ENCODE results near the gene SPEG.

SPEG gene

DNA sequence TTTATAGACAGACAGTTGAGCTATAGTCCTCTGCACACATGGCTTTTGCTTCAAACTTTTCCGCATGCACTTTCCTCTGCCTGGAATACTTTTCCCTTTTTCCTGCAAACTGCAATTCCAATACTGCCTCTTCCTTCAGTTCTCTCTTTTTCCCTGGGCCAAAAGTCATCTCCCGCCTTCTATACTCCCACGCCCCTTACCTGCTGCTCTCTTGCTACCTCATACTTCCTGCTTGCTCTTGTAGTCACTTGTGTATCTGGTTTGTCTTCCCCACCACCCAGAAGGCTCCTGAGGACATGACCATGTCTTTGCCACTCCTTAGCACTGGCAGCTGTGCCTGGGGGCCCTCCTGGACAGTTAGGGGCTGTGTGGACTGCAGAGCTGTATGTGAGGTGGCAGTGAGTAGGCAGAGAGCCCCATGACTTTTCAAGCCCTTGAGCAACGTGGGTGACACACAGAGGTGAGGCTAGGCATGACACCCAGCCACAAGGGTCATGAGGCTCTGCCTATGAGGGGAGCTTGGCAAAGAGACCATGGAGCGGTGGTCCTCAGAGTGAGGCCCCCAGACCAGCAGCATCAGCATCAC, 23.2 kb downstream of the SPEG start:
- in situ Hi-C loops (cut with MboI; ENCODE audit: low sequenced_read_pairs) = no loop called here

DNA sequence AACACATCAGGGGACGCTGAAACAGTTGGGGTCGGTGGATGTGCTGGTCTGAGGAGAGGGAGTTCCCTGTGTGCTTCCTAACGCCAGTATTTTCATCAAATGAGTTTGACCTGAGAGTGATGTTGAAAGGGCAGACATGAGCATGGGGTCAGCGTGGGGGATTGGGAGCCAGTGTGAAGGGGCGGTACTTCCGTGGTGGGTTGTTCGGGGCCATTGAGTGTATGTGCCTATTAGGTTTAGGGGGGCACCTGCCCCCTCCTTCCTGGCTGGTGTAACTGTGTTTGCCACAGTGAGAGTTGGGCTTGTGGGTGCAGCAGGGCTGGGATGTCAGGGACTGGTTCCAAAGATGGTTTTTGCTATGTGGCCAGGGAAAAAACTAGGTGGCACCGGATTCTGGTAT, 24.4 kb downstream of the SPEG start:
- in situ Hi-C loops (cut with MboI; ENCODE audit: low sequenced_read_pairs) = no loop called here

DNA sequence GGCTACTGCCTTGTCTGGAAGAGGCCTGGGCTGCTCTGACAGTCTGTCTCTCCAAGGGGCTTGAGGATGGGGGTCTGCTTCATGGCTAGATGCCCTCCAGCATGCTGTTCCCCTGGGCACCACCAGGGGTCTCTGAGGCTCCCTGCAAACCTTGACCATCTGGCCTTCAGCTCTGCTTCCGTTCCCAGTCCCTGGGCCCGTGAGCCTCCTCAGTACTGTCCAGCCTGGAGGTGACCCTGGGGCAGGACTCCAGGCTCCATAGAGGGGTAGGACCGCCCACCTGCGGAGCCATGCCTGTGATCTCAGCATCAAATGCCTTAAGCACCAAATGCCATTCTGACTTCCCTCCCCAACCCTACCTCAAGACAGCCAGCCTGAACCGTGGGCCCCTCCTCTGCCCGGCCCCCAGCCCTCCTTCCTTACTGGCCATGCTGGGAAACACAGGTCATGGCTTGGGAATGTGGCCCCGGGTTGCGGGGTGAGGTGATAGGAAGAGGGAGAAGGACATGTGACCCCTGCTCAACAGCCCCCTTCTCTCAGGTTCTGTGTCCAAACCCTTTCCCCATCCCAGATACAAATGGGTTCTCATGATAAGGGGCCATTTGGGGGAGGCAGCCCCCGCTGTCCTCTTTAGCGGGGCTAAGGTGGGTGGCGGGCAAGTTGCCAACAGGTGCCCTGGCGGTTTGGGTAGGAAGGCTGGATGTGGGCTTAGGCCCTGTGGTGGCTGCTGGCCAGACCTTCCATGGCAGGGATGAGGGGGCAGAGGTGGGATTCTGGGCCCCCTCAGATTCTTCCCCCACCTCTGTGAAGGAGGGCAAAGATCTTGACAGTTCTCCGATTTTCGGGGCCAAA, 25.0 kb downstream of the SPEG start:
- in situ Hi-C loops (cut with MboI; ENCODE audit: low sequenced_read_pairs) = no loop called here

DNA sequence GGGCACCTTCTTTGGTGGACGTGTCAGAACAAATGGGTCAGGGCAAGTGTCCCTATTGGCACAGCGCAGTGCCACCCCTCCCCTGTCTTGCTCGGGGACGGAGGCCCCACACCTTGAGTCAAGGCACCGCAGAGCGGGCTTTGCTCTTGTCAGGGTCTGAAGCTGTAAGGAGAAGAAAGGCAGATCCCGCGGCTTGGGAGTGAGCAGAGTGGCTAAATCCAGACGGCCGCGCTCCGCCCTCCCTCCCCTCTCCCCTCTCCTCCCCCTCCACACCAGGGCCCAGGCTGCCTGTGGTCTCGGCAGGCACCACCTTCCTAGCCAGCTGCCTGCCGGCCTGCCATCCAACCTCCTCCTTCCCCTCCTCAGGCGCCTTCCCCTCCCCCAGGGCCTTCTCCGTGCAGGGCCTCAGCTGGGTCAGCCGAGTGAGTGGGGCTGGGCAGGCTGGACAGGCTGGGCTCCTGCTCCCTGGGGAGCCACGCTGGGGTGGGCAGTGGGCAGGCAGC, 25.8 kb downstream of the SPEG start:
- in situ Hi-C loops (cut with MboI; ENCODE audit: low sequenced_read_pairs) = no loop called here

DNA sequence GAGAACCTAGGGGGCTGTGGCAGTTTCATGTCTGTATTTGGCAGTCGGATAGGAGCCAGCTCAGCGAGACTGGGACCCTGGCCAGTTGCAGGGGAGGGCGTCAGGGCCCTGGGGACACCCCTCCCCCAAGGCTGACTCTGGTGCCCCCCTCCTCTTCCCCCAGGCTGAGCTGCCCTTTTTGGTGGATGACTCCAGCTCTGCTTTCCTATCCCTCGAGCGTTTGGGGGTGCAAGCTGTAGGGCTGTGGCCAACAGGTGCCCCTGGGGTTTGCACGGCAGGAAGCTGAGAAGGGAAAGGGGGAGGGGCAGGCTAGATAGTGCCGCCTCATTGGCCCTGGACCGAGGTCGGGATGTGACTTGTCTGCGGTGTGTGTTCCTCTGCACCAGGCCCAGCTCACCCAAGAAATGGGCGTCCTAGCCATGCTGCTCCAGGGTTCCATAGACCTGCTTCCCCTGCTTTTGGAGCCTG, 26.4 kb downstream of the SPEG start:
- in situ Hi-C loops (cut with MboI; ENCODE audit: low sequenced_read_pairs) = no loop called here

DNA sequence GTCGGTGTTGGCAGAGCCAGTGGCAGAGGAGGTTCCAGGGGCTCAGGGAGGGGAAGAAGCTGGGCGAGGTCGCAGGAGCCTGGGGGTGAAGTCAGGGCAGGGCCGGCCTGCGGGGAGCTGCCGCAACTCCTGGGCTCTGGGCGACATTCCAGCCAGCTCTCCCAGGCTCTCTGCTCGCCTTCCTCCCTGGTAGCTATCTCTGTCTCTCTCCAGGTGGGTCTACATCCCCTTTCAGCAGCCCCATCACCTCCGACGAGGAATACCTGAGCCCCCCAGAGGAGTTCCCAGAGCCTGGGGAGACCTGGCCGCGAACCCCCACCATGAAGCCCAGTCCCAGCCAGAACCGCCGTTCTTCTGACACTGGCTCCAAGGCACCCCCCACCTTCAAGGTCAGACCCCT, 27.0 kb downstream of the SPEG start:
- in situ Hi-C loops (cut with MboI; ENCODE audit: low sequenced_read_pairs) = no loop called here

DNA sequence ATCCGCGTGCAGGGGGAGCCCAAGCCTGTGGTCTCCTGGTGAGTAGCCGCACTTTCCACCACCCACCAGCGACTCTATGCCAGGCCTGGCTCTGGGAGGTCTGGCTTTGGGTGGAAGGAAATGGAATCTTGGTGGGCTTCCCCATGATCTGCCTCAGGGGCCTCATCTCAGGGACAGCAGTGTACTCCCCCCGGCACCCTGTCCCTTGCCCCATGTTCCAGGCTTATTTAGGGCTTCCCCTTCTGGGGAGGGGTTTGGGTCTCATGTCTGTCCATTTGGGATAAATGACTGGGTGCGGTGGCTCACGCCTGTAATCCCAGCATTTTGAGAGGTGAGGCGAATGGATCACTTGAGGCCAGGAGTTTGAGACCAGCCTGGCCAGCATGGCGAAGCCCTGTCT, 27.7 kb downstream of the SPEG start:
- in situ Hi-C loops (cut with MboI; ENCODE audit: low sequenced_read_pairs) = no loop called here

DNA sequence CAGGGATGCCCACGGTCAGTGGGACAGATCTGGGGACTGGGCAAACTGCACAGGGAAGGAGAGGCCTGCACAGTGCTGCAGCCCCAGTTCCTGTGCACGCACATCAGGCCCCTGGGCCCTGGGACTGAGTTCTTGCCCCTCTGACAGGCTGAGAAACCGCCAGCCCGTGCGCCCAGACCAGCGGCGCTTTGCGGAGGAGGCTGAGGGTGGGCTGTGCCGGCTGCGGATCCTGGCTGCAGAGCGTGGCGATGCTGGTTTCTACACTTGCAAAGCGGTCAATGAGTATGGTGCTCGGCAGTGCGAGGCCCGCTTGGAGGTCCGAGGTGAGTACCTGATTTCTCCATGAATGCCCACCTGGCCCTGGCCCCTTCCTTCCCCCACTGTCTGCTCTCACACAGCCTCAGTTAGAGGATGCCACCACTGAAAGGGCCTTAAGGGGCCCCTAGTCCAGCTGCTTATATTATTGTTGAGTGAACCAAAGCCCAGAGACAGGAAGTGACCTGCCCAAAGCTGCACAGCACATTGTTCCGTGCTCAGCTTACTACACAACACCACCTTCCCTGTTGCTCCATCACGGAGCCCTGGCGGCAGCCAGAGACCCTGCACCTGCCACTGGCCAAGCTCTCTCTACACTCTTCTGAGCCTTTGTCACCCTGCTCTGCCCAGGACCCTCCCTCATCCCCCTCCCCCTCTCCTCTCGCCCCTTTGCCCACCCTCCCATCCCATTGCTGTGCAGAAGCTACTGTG, 29.8 kb downstream of the SPEG start:
- in situ Hi-C loops (cut with MboI; ENCODE audit: low sequenced_read_pairs) = no loop called here

DNA sequence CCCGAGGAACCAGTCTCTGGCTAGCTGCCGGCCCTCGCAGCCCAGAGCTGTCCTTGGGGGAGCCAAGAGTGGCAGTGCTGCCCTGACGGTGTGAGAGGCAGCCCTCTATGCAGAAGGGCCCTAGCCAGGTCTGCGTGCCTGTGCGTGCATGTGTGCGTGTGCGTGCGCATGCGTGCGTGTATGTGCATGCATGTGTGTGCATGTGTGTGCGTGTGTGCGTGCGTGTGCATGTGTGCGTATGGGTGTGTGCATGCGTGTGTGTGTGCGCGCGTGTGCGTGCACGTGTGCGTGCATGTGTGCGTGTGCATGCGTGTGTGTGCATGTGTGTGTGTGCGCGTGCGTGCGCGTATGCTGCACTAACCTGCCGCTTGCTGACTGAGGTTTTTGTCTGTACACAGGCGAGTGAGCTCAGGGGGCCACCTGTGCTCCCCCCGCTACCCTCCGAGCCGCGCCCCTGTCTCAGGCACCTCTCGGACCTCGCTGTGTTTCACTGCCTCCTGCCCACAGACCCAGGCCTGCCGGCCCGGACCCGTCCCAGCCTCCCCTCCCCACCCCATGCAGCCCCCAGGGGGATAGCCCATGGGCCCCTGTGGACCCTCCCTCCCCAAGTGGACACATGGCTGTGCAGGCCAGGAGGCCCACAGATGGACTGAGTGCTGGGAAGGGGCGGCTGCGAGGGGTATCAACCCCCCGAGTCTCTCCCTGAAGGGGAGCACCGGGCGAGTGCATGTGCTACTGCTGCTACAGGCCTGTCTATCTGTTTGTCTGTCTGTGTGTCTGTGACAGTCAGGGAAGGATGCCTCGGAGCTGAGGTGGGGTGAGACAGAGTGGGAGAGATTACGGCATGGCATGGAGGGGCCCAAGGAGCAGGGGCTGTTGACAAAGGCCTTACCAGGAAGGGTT, 31.3 kb downstream of the SPEG start:
- in situ Hi-C loops (cut with MboI; ENCODE audit: low sequenced_read_pairs) = no loop called here

DNA sequence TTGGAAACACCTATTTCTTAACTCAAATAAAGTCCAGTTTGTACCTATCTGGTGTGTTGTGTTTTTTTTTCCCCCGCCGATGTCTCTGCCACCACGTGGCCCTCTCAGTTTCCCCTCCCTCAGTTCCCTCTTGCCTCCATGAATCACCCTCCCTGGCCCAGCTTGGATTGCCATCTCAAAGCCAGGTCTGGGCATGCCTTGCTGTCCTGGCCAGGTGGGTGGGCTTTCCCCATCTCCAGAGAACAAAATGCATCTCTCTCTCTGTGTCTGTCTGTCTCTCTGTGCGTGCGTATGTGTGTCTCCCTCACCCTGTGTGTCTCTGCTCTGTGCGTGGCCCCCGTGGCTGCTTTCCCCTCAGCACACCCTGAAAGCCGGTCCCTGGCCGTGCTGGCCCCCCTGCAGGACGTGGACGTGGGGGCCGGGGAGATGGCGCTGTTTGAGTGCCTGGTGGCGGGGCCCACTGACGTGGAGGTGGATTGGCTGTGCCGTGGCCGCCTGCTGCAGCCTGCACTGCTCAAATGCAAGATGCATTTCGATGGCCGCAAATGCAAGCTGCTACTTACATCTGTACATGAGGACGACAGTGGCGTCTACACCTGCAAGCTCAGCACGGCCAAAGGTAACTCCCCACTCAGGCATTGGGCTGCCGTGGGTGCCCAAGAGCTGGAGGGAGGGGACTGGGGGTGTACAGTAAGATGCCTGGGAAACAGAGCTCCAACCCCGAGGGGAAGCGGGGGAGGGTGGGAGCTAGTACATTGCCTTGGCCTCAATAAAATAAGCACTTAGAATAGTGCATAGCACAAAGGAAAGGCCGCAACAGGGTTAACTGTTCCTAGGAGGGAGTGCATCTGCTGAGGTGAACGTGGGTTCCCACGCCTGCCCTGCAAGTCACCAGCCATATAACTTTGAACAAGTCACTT, 32.4 kb downstream of the SPEG start:
- in situ Hi-C loops (cut with MboI; ENCODE audit: low sequenced_read_pairs) = no loop called here

DNA sequence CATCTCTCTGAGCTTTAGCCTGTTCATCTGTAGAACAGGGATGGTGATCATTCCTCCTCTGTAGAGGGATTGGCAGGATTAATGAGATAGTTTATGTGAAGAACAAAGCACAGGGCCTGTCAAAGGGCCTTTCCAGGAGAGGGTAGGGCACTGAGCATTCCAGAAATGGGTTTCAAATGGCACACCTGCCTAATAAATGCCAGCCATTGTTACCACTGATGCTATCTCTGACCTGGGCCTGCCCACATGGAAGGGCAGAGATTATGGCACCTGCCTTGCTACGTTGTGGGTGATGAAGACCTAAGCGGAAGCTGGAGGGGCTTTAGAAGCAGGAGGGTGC, 33.1 kb downstream of the SPEG start:
- in situ Hi-C loops (cut with MboI; ENCODE audit: low sequenced_read_pairs) = no loop called here

DNA sequence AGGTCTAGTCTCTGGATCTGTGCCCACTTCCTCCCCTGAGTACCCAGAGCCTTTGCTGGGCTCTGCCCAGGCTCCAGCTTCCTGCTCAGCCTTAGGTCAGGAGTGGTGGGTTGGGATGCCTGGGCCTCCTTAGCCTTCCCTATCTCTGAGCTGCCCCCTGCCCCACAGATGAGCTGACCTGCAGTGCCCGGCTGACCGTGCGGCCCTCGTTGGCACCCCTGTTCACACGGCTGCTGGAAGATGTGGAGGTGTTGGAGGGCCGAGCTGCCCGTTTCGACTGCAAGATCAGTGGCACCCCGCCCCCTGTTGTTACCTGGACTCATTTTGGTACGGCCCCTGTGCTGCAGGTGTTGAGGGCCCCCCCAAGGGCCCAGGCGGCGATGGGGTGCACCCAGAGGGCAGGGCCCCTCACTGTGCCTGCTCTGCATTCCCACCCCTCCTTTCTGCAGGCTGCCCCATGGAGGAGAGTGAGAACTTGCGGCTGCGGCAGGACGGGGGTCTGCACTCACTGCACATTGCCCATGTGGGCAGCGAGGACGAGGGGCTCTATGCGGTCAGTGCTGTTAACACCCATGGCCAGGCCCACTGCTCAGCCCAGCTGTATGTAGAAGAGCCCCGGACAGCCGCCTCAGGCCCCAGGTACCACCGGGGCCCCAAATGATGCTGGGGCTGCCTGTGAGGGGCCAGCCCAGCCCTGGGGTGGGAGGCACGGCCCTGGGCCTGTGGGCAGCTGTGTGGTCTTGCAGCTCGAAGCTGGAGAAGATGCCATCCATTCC, 34.0 kb downstream of the SPEG start:
- in situ Hi-C loops (cut with MboI; ENCODE audit: low sequenced_read_pairs) = no loop called here

DNA sequence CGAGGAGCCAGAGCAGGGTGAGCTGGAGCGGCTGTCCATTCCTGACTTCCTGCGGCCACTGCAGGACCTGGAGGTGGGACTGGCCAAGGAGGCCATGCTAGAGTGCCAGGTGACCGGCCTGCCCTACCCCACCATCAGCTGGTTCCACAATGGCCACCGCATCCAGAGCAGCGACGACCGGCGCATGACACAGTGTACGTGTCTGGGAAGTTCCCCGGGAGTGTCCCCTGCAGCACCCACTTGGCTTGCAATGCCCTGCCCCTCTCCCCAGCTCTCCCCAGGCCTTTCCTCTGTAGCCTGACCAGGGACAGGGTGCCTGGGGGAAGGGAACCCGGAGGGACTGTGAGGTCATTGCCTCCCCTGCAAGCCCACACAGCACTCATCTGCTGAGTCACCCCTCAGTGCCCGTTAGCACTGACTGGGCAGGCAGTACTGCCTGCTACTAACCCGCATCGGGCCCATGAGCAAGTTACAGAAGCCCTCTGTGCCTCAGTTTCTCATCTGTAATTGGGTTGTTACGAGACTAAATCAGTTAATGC, 34.6 kb downstream of the SPEG start:
- in situ Hi-C loops (cut with MboI; ENCODE audit: low sequenced_read_pairs) = no loop called here

DNA sequence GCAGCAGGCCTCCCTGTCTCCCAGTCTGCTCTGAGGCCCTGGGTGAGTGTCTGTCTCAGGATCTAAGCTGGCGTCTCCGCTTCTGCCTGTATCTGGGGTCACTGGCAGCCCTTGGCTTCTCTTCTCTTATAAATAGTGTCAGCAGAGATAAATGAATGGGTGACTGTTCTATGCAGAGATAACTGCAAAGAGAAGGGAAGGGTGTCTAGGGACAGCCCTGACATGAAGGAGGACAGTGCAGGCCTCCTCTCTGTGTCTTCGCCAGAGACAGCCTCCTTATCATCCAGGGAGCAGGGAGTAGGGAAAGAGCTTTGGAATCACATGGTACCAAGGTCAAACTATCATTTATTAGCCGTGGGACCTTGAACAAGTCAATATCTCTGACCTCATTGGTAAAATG, 35.8 kb downstream of the SPEG start:
- in situ Hi-C loops (cut with MboI; ENCODE audit: low sequenced_read_pairs) = no loop called here

DNA sequence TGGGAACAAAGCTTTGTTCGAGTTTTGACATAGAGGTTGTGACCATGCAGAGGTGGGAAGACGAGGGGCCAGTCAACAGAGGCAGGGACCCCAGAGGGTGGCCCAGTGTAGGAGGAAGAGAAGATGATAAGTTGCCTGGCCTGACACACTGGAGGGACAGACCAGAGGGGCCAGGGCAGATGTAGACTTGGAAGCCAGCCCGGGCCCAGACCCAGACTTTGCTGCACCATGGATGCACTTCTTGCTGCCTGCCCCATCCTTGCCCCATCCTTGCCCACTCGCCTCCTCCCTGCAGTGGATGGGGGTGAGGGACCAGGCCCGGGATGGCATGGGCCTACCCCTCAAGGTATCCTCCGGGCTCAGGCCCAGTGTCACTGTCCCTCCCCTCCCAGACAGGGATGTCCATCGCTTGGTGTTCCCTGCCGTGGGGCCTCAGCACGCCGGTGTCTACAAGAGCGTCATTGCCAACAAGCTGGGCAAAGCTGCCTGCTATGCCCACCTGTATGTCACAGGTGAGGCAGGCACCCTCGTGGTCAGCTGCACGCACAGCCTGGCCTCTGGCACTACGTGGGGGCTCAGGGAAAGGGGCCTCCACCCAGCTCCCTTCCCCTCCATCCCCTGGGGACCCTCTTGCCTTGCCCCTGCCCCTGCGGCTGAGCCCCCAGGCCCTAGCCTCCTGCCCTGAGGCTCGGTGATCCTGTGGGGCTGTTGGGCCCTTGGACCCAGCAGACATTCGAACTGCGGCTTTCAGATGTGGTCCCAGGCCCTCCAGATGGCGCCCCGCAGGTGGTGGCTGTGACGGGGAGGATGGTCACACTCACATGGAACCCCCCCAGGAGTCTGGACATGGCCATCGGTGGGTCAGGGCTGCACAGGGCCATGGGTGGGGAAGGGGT, 37.1 kb downstream of the SPEG start:
- in situ Hi-C loops (cut with MboI; ENCODE audit: low sequenced_read_pairs) = no loop called here

DNA sequence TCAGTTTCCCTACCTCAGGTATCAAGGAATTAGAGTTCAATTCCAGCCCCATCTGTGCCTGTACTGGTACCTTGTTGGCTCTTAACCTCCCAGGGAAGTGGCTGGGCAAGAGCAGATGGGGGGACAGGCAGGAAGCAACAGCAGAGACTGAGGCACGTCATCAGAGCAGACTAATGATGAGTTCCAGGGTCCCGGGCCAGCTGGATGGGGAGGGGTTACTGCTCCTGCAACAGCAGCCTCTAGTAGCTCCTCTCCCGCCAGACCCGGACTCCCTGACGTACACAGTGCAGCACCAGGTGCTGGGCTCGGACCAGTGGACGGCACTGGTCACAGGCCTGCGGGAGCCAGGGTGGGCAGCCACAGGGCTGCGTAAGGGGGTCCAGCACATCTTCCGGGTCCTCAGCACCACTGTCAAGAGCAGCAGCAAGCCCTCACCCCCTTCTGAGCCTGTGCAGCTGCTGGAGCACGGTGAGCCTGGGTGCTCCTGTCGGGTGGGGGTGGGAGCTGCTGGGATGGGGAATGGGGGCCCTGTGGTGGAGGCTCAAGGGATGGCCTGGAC, 38.1 kb downstream of the SPEG start:
- in situ Hi-C loops (cut with MboI; ENCODE audit: low sequenced_read_pairs) = no loop called here

DNA sequence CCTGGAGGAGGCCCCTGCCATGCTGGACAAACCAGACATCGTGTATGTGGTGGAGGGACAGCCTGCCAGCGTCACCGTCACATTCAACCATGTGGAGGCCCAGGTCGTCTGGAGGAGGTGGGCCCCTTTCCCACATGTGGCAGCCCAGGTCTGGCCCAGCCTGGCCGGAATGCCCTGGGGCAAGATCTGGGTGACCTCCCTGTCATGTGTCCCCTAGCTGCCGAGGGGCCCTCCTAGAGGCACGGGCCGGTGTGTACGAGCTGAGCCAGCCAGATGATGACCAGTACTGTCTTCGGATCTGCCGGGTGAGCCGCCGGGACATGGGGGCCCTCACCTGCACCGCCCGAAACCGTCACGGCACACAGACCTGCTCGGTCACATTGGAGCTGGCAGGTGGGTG, 38.9 kb downstream of the SPEG start:
- in situ Hi-C loops (cut with MboI; ENCODE audit: low sequenced_read_pairs) = no loop called here

All from HL-60/S4 (cell line).